ENCODE measurements around the gene ZBTB8OS.

The ZBTB8OS gene

GRCh38 chr1:32611859-32612188 is 38.5 kb downstream of the ZBTB8OS start:
- no peak for DNase-seq (ENCODE audit: low spot score)

GRCh38 chr1:32609180-32609579 is 41.2 kb downstream of the ZBTB8OS start:
- no peak for DNase-seq (ENCODE audit: low spot score)

- no peak for DNase-seq (ENCODE audit: low spot score)
Measured at GRCh38 chr1:32606565-32607371, 43.6 kb downstream of the ZBTB8OS start.

GRCh38 chr1:32605711-32606424 is 44.5 kb downstream of the ZBTB8OS start:
- DNase-seq (ENCODE audit: low spot score), result no peak

- no peak for DNase-seq (ENCODE audit: low spot score)
Measured at GRCh38 chr1:32600034-32600433, 50.3 kb downstream of the ZBTB8OS start.

- DNase-seq (ENCODE audit: low spot score), result no peak
Measured at GRCh38 chr1:32592943-32593342, 57.4 kb downstream of the ZBTB8OS start.

- DNase-seq (ENCODE audit: low spot score), result no peak
Measured at GRCh38 chr1:32580348-32581017, 69.9 kb downstream of the ZBTB8OS start.

All from iPS-NIHi11 (cell line).